Measurements from ENCODE around the gene IL34. TPM values are rescaled to one million over a fixed set of nuclear protein-coding genes. Genes with fewer than 3 reads are reported as not detected.

IL34 gene
- total RNA-seq, 2 donors from 2014 or later: 2.9 to 16.6 TPM

DNA sequence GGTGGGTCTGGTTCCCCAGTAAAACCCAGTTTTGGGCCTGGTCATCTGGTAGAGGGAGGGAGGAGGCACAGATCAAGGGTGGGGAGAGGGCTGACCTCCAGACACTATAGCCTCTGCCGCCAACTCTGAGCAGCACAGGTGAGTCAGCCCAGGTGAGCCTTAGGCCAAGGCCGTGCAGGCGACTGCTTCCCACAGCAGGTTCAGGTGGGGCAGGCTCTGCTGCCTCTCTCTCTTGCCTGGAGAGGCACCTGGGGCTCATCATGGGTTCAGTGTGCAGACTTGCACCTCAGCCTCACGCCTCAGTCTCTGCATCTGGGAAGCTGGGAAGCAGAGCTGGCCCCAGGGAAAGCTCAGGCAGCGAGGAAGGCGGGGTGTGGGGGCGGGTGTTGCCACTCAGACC is 37.8 kb upstream of the IL34 start:
- no peak overlapping the region for H3K4me3 ChIP-seq
- H3K27ac ChIP-seq: no peak overlapping the region
- intact Hi-C loops (cut with DNase I): no loop called here
- H3K9me3 ChIP-seq: no peaks in the 10 kb centered on the region
- DNase-seq (ENCODE audit: low spot score): no peak
- no peak for TF ChIP-seq POLR2A (IDR thresholded peaks at IDR 0.05)
- WGBS: 82% methylated on average over 6 of the region's 7 CpGs
- H3K36me3 ChIP-seq: no peaks in the 10 kb centered on the region
- no peaks in the 10 kb centered on the region for H3K4me1 ChIP-seq (replicated peaks)
- no peaks in the 10 kb centered on the region for H3K27me3 ChIP-seq (replicated peaks; ENCODE audit: insufficient read depth)

DNA sequence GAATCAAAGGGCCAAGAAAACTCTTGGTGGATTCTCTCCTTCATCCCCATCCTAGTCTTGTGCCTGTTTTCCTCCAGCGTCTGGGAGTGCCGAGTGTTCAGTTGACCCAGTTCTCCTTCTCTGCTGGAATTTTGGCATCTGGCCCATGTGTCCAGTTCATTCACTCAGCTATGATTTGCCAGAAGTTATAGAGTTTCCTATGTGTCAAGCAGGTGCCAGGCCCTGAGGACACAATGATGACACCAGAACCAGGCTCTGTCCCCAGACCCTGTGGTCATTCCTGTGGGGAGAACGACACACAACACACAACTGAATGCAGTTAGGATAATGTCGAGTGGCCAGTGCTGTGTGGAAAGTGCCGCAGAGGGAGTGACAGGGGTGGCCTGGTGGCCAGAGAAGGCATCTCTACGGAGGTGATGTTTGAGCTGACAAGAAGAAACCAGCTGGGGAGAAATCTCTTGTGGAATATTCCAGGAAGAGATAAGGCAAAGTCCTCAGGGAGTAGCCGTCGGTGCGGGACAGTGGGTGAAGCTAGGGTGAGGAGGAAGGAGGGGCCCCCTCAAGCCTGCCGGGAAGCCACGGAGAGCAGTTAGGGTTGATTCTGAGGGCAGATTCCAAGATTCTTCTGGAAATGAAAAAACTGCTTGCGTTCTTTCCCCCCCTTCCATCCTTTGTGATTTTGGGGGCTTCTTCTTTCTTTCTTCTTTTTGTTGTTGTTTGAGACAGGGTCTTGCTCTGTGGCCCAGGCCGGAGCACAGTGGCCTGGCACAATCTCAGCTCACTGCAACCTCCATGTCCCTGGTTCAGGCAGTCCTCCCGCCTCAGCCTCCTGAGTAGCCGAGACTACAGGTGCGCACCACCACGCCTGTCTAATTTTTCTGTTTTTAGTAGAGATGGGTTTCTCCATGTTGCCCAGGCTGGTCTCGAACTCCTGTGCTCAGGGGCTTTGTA is 35.8 kb upstream of the IL34 start:
- TF ChIP-seq POLR2AphosphoS5 (IDR thresholded peaks at IDR 0.05) (no peak), POLR2A (IDR thresholded peaks at IDR 0.05) (no peak)
- TF ChIP-seq, protein P1, sequence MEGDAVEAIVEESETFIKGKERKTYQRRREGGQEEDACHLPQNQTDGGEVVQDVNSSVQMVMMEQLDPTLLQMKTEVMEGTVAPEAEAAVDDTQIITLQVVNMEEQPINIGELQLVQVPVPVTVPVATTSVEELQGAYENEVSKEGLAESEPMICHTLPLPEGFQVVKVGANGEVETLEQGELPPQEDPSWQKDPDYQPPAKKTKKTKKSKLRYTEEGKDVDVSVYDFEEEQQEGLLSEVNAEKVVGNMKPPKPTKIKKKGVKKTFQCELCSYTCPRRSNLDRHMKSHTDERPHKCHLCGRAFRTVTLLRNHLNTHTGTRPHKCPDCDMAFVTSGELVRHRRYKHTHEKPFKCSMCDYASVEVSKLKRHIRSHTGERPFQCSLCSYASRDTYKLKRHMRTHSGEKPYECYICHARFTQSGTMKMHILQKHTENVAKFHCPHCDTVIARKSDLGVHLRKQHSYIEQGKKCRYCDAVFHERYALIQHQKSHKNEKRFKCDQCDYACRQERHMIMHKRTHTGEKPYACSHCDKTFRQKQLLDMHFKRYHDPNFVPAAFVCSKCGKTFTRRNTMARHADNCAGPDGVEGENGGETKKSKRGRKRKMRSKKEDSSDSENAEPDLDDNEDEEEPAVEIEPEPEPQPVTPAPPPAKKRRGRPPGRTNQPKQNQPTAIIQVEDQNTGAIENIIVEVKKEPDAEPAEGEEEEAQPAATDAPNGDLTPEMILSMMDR (IDR thresholded peaks at IDR 0.05): no peak
- H3K9me3 ChIP-seq: no peaks in the 10 kb centered on the region
- 78% methylated on average over 18 of the region's 18 CpGs for WGBS
- no peak overlapping the region for H3K4me3 ChIP-seq
- no peak overlapping the region for H3K27ac ChIP-seq
- no peak for DNase-seq (ENCODE audit: low spot score)
- no peaks in the 10 kb centered on the region for H3K27me3 ChIP-seq (replicated peaks; ENCODE audit: insufficient read depth)
- no peaks in the 10 kb centered on the region for H3K36me3 ChIP-seq
- intact Hi-C loops (cut with DNase I): no loop called here
- no peaks in the 10 kb centered on the region for H3K4me1 ChIP-seq (replicated peaks)

DNA sequence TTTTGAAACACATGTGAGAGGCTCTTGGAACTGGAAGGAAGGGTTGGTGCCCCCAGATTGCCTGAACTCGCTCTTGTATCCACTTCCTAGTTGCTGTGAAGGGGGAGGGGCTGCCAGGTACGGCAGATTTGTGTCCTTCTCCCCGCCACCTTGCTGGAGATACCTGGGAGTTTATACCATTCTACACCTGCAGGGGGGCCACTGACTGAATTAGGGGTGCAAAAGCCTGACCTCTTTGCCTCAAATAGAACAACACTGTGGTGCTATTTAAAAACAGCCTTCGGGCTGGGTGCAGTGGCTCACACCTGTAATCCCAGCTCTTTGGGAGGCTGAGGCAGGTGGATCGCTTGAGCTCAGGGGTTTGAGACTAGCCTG is 35.1 kb upstream of the IL34 start:
- Histone ChIP-seq H3K4me3 (no peak overlapping the region), H3K4me1 (replicated peaks) (no peaks in the 10 kb centered on the region), H3K9me3 (no peaks in the 10 kb centered on the region), H3K27me3 (replicated peaks; ENCODE audit: insufficient read depth) (no peaks in the 10 kb centered on the region), H3K27ac (no peak overlapping the region), H3K36me3 (no peaks in the 10 kb centered on the region)
- intact Hi-C loops (cut with DNase I): no loop called here
- TF ChIP-seq POLR2AphosphoS5 (IDR thresholded peaks at IDR 0.05) (no peak), POLR2A (IDR thresholded peaks at IDR 0.05) (no peak)
- TF ChIP-seq, protein P1 (IDR thresholded peaks at IDR 0.05): no peak
- no peak for DNase-seq (ENCODE audit: low spot score)
- 89% methylated on average over 5 of the region's 5 CpGs for WGBS

DNA sequence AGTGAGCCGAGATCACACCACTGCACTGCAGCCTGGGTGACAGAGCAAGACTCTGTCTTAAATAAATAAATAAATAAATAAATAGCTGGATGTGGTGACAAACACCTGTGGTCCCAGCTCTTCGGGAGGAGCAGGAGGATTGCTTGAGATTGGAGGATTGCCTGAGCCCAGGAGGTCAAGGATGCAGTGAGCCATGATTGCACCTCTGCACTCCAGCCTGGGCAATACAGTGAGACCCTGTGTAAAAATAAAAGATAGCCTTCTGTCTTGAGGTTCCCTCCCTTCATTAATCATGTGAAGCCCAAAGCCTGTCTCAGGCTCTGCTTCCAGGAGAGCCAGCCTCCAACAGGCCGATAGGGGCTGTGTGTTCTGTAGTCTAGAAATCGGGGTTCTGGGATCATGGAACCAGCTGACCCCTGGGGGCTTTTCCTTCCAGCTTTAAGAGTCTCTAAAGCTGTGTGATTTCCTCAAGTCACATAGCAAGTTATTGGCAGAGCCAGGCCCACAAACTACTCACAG is 34.5 kb upstream of the IL34 start:
- Histone ChIP-seq H3K36me3 (no peaks in the 10 kb centered on the region), H3K27me3 (replicated peaks; ENCODE audit: insufficient read depth) (no peaks in the 10 kb centered on the region), H3K4me1 (replicated peaks) (no peaks in the 10 kb centered on the region), H3K27ac (no peak overlapping the region), H3K4me3 (no peak overlapping the region), H3K9me3 (no peaks in the 10 kb centered on the region)
- intact Hi-C loops (cut with DNase I): no loop called here
- TF ChIP-seq, protein P1 (IDR thresholded peaks at IDR 0.05): no peak
- no peak for TF ChIP-seq POLR2AphosphoS5 (IDR thresholded peaks at IDR 0.05)
- no peak for TF ChIP-seq POLR2A (IDR thresholded peaks at IDR 0.05)
- no peak for DNase-seq (ENCODE audit: low spot score)
- WGBS: 98% methylated on average over 4 of the region's 4 CpGs

DNA sequence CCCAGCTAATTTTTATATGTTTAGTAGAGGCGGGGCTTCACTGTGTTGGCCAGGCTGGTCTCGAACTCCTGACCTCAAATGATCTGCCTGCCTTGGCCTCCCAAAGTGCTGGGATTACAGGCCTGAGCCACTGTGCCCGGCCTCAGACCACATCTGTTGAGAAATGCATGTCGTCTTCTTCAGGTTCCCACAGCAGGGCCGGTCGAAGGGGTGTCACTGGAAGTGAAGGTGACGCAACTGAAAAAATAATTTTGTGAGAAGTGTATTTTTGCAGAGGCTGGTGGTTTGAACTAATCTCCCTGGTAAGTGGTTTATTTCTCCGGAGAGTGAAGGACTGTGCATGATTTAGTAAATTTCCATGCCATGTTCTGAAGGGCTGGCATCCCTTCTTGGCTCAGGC is 33.4 kb upstream of the IL34 start:
- Histone ChIP-seq H3K9me3 (no peaks in the 10 kb centered on the region), H3K36me3 (no peaks in the 10 kb centered on the region), H3K4me1 (replicated peaks) (no peaks in the 10 kb centered on the region), H3K27ac (no peak overlapping the region), H3K4me3 (no peak overlapping the region), H3K27me3 (replicated peaks; ENCODE audit: insufficient read depth) (no peaks in the 10 kb centered on the region)
- TF ChIP-seq POLR2AphosphoS5 (IDR thresholded peaks at IDR 0.05): no peak
- intact Hi-C loops (cut with DNase I): no loop called here
- WGBS: 98% methylated on average over 8 of the region's 8 CpGs
- no peak for DNase-seq (ENCODE audit: low spot score)

All from prostate gland (tissue), 2 donors.